Ecto neural progenitor cell (in vitro differentiated cells): ENCODE measurements around the gene CCL11.

Source experiments
- DNase-seq: peaks from one replicate; pipeline ENCODE4 v3.0.0-alpha.2; 2018; ENCODE audit warnings: low spot score

The CCL11 gene

DNA sequence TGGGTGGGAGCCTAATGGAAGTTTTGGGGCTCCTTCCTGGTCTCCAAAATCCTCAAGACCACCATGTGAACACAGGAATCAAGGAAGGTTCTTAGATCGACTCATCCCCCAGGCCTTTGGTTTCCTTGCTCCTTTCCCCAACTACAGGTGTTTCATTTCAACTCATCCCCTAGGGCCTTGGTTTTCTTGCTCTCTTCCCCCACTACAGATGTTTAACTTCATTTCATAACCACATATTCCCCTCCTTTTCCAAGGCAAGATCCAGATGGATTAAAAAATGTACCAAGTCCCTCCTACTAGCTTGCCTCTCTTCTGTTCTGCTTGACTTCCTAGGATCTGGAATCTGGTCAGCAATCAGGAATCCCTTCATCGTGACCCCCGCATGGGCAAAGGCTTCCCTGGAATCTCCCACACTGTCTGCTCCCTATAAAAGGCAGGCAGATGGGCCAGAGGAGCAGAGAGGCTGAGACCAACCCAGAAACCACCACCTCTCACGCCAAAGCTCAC, at the start of gene CCL11:
Gene CCL11 (plus strand): TSS at position 457 of the 507 bp plus-strand sequence. CDS start 67 bp downstream, outside the sequence.
- peak; percentile 22 for DNase-seq

DNA sequence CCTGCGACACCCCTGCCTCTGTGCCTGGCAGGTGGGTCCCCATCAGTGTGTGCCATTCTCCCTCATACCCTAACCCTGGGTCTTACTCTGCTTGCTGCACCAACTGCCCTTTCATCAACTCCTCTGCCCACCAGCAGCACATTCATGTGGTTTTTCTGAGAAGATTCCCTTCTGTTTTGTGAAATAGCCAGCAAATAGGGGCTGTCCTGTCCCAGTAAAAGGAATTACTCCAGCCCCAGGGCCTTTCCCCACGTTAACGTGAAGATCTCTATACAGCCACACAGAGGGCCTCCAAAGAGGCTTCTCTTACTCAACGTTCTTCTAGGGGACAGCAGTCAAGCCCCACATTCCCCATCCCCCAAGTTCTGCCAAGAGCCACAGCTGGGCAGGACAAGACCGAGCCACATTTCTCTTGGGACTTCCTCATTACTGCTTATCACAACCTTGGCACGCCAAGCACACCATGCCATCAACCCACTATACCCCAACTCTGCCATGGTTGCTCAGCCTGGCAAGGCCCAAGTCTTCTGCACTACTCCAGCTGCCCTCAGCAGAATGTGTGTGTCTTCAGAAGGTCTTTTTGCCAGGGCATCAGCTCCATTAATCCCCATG, 49.2 kb upstream of the CCL11 start:
- no peak for DNase-seq

DNA sequence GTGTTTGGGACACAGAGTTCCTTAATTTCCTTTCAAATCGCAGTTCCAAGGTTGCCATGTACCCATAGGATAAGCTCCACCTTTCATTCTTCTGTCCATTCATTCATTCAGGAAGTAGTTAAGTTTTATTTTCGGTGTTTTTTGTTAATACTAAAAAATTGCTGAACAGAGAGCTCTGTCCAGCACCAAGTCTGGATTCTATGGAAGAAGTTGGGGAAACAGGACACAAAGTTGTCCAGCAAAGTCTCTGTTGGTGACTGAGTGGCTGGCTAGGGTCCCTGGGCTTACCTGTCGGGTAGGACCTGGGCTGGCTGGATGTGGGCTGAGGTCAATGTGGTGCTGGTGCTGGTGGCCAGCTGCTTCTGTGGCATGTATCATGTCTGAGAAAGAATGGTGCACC, 48.1 kb upstream of the CCL11 start:
- no peak for DNase-seq

DNA sequence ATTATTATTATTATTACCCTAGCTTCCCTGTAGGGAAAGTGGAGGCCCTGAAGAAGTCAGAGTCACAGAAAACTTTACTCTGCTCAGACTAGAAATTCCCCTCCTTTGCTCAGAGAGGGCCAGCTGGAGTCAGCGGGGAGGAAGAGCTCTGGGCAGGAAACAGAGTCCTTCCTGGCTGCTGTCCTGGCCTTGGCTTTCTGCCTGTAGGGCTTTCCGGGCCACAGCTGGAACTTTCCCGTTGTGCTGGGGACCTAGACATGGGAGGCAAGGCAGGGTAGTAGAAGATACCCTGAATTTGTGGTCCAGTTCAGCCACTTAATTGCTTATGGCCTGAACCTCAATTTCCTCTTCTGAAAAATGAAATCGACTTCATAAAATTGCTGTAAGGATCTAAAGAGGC, 44.5 kb upstream of the CCL11 start:
- DNase-seq, result no peak

DNA sequence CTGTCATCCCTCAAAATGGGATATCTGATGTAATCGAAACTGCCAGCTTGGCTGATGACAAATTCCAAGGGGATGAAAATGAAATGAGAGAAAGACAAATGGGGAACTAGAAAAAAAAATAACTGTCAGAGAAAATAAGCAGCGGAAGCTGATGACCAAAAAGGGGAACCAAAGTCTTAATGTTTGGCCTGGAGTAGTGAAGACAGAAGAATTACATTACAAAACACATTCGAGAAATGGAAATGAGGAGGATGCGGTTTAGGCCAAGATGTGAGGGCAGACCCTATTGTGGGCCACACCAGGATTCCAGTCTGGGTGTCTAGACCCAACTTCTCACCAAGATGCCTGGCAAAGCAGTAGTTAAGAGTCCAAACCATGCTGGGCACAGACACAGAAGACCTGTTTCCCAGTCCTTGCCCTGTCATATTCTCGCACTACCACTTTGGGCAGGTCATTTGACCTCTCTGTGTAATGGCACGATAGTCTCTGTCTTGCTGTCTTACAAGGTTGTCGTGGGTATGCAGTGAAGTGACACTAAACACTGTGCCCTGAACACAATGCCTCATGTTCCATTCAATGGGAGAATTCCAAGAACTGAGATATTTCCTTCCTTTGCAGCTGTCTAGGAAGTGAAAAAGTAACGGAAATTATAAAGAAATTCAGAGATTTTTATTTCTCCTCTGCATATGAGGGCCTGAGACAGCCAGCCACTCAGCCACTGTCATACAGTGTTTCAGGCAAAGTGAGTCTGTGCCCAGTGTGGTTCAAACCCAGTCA, 42.8 kb upstream of the CCL11 start:
- no peak for DNase-seq

DNA sequence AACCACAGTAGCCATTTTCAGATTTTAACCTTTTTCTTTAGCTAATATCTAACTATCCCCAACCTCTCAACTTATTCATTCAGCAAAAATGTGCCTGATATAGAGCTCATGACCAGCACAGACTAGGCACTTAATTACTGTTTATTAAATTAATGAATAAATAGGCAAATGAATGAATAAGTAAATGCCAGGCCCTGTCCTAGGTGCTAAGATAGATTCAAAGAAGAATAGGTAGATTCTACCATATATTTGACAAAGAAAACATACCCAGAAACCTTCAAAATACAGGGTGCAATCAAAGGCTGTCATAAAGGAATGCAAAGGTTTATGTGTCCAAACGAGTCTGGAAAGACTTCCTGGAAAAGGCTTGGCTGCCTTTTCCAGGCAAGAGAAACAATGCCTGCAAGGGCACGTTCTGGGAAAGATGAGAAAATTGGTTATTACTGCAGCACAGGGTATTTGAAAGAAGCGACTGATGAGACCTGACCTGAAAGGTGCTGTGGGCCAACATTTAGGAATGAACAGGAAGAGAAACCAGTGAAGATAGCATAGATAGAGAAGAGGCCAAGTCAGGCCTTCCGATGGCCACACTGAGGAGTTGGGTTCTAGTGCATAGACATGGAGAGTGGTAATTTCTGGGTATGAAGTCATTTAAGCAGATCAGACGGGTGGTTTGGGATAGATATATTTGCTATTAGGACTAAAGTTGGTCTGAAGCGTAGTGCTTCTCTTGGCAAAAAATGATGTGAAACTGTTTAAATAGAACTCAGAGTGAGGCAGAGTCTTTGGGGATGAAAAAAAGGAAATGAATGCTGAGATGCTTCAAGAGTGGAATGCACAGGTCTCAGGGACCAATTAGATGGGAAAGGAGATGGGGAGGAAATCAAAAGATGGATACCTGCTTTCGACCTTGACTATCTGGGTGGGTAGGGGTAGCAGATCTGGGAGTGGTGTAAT, 41.9 kb upstream of the CCL11 start:
- DNase-seq, result no peak

DNA sequence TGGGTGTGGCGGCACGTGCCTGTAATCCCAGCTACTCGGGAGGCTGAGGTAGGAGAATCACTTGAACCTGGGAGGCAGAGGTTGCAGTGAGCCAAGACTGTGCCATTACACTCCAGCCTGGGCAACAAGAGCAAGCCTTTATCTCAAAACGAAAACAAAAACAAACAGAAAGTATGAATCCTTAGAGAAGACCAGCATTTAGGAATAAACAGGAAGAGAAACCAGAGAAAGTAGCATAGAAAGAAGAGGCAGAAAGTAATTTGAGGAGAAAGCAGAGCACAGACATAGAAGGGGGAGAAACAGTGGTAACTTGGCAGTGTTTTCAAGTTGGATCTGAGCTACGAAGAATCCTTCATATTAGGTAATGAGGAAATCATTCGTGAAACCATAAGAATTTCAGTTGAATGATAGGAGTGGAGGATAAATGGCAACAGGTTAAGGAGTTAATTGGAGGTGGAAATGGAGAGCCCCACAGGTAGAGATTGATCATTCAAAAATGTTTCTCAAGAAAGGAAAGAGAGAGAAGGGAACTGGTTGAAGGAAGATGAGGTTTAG, 40.1 kb upstream of the CCL11 start:
- DNase-seq, result no peak

DNA sequence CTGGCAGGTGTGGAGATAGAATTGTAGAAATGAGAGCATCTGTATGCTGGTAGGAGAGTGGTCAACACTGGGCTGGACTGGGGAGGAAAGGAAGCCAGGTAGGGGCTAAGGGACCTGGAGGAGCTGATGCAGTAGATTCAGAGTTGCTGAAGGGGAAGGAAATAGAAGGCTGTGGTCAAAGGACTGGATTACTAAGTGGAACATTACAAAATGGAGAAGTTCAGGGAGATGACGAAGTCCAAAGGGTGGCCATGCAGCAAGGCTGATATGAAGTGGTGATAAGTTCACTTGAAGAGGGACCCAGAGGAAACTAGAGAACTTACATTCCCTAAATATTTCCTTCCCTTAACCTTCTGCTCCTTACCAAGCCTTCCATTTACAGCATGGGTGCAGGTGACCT, 39.1 kb upstream of the CCL11 start:
- DNase-seq, result no peak

DNA sequence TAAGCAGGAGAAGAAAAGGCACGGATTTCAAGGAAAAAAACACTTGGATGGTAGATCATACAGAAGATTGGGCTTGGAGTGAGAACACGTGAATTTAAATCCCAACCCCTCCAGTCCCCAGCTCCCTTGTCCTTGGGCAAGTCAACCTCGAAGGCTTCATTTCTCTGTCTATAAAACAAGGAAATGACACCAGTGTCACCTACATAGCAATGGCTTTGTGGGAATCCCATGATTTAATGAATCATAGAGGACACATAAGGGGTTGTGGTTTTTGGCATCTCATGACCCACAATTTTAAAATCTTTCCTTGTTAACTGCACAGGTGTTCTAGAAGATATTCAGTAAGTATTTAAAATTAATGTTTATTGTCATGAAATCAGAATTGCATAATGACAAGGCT, 38.7 kb upstream of the CCL11 start:
- DNase-seq, result no peak

DNA sequence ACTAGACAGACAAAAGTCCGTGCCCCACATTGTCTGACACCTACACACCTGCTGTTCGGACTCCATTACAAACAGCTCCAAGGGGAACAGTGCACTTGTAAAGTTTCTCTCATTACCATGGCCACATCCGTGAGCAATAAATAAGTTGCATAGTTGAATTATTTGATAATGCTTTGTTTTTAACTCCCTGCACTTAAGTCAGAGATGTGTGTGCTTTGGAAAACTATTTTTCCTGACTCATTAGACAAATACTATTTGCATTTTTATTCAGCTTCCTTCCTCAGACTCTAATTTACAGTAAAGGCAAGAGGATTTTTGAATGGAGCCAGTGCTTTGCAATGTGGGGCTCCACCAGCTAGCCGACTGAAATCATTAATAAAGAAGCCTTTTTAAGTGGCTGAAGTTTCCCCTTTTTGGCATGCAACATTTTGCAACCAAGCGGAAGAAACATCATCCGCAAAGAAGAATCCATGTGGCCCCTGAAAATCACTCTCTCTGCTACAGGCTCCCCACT, 37.0 kb upstream of the CCL11 start:
- DNase-seq, result no peak

DNA sequence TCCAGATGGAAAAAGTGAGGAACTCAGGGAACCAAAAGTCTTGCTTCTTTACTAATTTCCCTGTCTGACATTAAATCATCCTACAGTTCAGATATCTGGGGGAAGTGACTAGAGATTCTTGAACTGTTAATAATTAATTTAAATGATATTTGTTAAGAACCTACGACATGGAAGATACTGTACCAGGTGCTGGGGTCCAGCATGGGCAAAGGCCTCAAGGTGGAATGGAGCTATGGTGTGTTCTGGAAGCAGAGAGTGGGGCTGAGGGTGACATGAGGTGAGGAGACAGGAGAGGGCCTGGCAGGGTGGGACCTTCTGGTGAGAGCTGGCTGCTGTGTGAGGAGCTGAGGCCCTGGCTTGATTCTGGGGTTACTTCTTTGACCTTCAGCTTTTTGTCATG, 36.5 kb upstream of the CCL11 start:
- DNase-seq, result no peak

DNA sequence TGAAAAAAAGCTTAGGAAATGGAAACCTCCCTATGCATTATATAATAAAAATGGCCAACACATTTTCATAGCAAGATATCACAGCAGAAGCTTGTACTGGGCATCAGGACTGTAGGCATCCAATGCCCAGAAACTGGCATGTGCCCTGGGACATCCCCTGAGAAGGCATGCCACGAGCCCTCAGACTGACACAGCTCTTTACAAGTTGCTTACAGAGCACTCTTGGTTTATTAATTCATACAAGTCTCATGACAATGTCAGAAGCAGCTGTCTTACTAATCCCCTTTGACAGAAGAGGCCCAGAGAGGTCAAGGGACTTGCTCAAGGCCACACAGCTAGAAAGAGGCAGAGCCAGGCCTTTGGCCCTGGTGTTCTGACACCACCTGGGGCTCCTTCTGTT, 36.1 kb upstream of the CCL11 start:
- no peak for DNase-seq

DNA sequence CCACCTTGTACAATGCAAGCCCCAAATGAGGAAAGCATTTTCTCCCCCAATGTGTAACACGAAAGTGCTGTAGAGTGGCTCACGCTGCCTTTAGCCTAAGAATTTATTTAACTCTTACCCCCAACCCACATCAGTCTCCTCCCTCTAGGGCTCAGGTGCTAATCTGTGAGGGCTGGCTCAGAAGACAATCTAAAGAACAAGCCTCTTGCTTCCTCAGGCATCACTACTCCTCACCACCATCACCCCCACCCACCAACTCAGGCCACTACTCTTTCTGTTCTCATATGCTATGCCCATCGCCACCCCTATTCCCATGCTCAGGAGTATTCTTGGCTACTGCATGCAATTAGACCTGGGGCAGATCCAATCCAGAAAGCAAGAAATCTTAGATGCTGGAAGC, 34.4 kb upstream of the CCL11 start:
- DNase-seq, result no peak

DNA sequence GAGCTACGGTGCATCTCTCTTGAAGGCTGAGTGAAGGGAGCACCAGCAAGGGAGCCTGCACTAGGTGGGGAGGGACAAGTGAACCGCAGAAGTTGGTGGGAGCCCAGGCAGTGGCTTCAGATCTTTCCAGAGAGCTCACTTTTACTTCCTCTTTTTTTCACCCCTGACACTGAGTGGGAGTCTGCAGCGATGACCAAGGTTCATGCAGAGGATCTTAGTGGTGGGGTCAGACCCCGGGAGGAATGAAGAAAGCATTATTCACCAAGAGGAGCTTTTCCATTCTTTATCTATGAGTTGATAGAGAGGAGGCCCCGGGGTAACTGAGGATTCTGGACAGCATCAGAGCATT, 33.5 kb upstream of the CCL11 start:
- no peak for DNase-seq

DNA sequence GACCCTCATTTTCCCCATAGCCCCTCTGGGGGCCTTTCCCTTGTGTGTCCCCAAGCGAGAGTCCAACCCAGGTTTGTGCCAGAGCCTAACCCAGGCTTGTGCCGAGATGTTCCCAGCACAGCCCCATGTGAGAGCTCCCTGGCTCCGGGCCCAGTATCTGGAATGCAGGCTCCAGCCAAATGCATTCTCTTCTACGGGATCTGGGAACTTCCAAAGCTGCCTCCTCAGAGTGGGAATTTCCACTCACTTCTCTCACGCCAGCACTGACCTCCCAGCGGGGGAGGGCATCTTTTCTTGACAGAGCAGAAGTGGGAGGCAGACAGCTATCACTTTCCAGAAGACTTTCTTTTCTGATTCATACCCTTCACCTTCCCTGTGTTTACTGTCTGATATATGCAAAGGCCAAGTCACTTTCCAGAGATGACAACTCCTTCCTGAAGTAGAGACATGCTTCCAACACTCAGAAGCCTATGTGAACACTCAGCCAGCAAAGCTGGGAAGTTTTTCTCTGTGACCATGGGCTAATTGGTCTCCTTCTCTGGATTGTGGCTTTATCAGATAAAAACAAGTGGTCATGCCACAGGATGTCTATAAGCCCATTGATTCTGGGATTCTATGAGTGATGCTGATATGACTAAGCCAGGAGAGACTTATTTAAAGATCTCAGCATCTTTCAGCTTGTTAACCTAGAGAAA, 33.0 kb upstream of the CCL11 start:
- DNase-seq, result no peak

DNA sequence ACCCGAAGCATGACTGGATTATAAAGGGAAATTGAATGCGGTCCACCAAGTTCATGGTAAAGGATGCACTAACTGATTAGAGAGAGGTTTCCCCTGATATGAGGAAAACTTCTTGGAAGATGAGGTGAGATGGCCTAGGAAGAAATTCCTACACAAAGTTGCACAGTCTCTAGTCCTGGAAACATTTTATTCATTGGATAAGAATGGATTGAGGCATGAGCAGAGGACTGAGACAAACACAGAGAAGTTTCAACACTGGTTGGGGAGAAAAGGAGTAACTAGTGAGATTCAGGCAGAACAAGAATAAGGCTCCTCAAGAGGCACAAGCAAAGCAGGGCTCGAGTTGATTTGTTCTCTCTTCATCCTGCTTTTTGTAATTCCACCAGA, 32.4 kb upstream of the CCL11 start:
- DNase-seq, result no peak

DNA sequence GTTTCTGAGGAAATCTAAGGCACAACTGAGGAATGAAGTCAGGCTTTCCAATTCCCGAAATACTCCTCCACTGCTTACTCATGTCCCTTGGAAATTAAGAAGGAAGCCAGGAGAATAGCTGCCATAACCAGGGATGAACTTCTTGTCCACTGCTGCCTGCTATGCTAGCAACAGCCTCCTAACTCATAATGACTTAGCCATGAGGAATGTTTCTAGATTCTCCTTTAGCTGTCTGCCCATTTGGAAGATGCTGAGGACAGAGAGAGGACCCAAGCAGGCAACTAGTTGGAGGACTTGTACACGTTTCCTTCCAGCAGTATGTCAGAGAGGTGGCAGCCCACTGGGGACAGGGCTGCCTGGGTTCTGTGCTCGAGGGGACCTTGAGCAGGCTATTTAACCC, 31.4 kb upstream of the CCL11 start:
- DNase-seq, result no peak

DNA sequence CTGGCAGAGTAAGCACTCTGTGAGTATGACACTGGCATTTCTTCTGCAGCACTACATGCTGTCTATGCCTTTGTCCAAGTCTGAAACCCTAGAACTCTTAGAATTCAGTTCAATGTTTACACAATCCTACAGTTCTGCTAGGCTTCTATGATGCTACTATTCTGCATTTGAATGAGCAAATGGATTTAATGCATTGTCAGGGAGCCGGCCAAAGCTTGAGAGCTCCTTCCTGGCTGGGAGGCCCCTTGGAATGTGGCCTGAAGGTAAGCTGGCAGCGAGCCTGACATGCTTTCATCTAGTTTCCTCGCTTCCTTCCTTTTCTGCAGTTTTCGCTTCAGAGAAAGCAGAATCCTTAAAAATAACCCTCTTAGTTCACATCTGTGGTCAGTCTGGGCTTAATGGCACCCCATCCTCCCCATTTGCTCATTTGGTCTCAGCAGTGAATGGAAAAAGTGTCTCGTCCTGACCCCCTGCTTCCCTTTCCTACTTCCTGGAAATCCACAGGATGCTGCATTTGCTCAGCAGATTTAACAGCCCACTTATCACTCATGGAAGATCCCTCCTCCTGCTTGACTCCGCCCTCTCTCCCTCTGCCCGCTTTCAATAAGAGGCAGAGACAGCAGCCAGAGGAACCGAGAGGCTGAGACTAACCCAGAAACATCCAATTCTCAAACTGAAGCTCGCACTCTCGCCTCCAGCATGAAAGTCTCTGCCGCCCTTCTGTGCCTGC, 30.7 kb upstream of the CCL11 start, which contains the start of gene CCL2:
Gene CCL2 (plus strand): TSS at position 635 of the 730 bp plus-strand sequence. CDS start 65 bp downstream, at position 700.
- DNase-seq, result peak; percentile 75

DNA sequence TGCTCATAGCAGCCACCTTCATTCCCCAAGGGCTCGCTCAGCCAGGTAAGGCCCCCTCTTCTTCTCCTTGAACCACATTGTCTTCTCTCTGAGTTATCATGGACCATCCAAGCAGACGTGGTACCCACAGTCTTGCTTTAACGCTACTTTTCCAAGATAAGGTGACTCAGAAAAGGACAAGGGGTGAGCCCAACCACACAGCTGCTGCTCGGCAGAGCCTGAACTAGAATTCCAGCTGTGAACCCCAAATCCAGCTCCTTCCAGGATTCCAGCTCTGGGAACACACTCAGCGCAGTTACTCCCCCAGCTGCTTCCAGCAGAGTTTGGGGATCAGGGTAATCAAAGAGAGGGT, 30.2 kb upstream of the CCL11 start:
- no peak for DNase-seq

DNA sequence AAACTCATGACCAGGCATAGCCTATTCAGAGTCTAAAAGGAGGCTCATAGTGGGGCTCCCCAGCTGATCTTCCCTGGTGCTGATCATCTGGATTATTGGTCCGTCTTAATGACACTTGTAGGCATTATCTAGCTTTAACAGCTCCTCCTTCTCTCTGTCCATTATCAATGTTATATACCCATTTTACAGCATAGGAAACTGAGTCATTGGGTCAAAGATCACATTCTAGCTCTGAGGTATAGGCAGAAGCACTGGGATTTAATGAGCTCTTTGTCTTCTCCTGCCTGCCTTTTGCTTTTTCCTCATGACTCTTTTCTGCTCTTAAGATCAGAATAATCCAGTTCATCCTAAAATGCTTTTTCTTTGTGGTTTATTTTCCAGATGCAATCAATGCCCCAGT, 29.7 kb upstream of the CCL11 start:
- no peak for DNase-seq
